ENCODE data around the gene UBE2B. TPM values are rescaled to one million over a fixed set of nuclear protein-coding genes. Genes with fewer than 3 reads are reported as not detected.
A peak's percentile ranks its signal among the peaks of the same experiment; 100 is the strongest.
"Not testable (repeated sequence)": the region's sequence is repeated elsewhere in the genome, so short reads cannot be mapped to it uniquely, and the experiment has no call there.

UBE2B gene
- polyA plus RNA-seq, 4 donors = 63.1 to 143 (median 99.6) TPM

GRCh38 chr5:134349463-134349862 is 21.9 kb upstream of the UBE2B start:
- H3K27me3 ChIP-seq (ENCODE audit: control insufficient read depth in 3 of 3, insufficient read depth in 3 of 3, low read length in 3 of 3) = no peaks in the 10 kb centered on the region
- WGBS, 3 donors = 70 to 90% (median 87%) methylated on average over 4 of the region's 4 CpGs
- no peak overlapping the region for H3K4me3 ChIP-seq (ENCODE audit: low read depth in 1 of 3, low read length in 3 of 3)
- H3K4me1 ChIP-seq (ENCODE audit: control insufficient read depth in 3 of 3, insufficient read depth in 2 of 3, low read depth in 1 of 3, low read length in 2 of 3) = no peaks in the 10 kb centered on the region
- no peaks in the 10 kb centered on the region for H3K36me3 ChIP-seq (ENCODE audit: control insufficient read depth in 3 of 3, insufficient read depth in 2 of 3, low read depth in 1 of 3, low read length in 3 of 3)
- no peaks in the 10 kb centered on the region for H3K9me3 ChIP-seq (ENCODE audit: control insufficient read depth in 2 of 2, insufficient read depth in 1 of 2, low read depth in 1 of 2, low read length in 1 of 2)
- DNase-seq (no peak), FAIRE-seq (no peak)
- H3K27ac ChIP-seq (ENCODE audit: low read depth in 1 of 3, low read length in 2 of 3) = no peak overlapping the region

DNA sequence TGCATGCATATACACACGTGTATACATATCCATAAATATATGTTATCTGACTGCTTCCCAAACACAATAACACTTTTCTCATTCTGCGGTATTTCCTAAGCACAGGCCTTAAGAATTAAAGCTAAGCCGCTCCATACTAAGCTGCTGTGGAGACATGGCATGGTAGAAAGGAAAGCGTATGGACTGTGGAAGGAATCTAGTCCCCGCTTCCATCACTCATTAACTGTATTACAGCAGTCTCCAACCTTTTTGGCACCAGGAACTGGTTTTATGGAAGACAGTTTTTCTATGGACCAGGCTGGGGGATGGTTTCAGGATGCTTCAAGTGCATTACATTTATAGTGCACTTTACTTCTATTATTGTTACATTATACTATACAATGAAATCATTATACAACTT is 15.7 kb upstream of the UBE2B start:
- WGBS, 3 donors = 93% methylated on average over 5 of the region's 5 CpGs
- H3K27me3 ChIP-seq (ENCODE audit: control insufficient read depth in 3 of 3, insufficient read depth in 3 of 3, low read length in 3 of 3) = no peaks in the 10 kb centered on the region
- FAIRE-seq (no peak), DNase-seq (no peak)
- H3K4me1 ChIP-seq (ENCODE audit: control insufficient read depth in 3 of 3, insufficient read depth in 2 of 3, low read depth in 1 of 3, low read length in 2 of 3) = no peaks in the 10 kb centered on the region
- H3K27ac ChIP-seq (ENCODE audit: low read depth in 1 of 3, low read length in 2 of 3) = no peak overlapping the region
- H3K4me3 ChIP-seq (ENCODE audit: low read depth in 1 of 3, low read length in 3 of 3) = no peak overlapping the region
- H3K9me3 ChIP-seq (ENCODE audit: control insufficient read depth in 2 of 2, insufficient read depth in 1 of 2, low read depth in 1 of 2, low read length in 1 of 2) = no peaks in the 10 kb centered on the region
- H3K36me3 ChIP-seq (ENCODE audit: control insufficient read depth in 3 of 3, insufficient read depth in 2 of 3, low read depth in 1 of 3, low read length in 3 of 3) = no peaks in the 10 kb centered on the region

DNA sequence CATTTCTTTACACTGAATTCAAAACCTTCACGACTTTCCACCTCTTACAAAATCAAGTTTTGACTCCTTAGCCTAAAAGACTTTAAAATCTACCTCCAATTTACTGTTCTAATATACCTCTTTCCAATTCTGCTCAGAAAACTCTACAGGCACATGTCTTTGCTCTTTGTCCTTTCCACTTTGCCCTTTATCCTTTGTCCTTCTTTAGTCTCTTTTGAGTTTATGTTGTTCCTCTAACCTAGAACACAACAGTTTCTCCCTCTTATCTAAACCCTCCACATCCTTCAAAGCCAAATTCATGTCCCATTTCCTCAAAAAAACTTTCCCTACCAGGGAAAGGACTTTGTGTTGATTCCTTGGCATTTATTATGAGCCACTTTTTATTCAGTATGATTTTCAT is 5.8 kb upstream of the UBE2B start:
- H3K4me1 ChIP-seq (ENCODE audit: control insufficient read depth in 3 of 3, insufficient read depth in 2 of 3, low read depth in 1 of 3, low read length in 2 of 3) = peaks cover 5 to 12% (median 6%) of the 10 kb centered on the region in 3 donors
- no peak for FAIRE-seq
- 92 to 95% (median 94%) methylated on average over 1 of the region's 1 CpG for WGBS, 3 donors

DNA sequence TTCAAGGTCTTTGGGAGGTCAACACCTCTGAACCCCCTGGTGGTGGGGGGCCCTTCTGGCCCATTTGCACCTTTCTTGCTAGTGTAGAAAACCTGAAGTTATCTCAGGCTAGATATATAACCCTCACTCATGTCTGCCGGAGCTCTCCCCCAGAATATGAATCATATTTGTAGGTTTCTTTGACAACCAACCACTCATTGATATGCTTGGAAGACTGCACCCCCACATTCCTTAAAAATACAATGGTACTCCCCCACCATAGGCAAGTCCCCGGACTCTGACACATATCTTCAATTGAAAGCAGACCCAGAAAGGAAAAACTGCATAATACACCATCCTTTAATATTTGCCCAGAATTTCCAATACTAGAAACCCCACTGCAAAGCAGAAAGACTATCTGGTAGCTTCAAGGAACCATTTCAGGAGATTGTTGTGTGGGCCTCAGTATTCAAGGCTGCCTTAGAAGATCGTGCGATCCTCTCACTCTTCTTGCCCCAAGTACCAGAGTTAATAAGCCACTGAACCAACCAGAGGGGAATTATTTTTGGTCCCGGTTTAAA is 978 bp upstream of the UBE2B start:
- Histone ChIP-seq H3K27me3 (ENCODE audit: control insufficient read depth in 3 of 3, insufficient read depth in 3 of 3, low read length in 3 of 3) (no peaks in the 10 kb centered on the region), H3K4me1 (ENCODE audit: control insufficient read depth in 3 of 3, insufficient read depth in 2 of 3, low read depth in 1 of 3, low read length in 2 of 3) (peaks cover 5 to 13% (median 6%) of the 10 kb centered on the region in 3 donors), H3K36me3 (ENCODE audit: control insufficient read depth in 3 of 3, insufficient read depth in 2 of 3, low read depth in 1 of 3, low read length in 3 of 3) (peaks cover 0 to 6% (median 4%) of the 10 kb centered on the region in 3 donors), H3K27ac (ENCODE audit: low read depth in 1 of 3, low read length in 2 of 3) (peak overlapping the region; percentile 79 to 100 (median 93)), H3K9me3 (ENCODE audit: control insufficient read depth in 2 of 2, insufficient read depth in 1 of 2, low read depth in 1 of 2, low read length in 1 of 2) (peaks cover 0 to 3% of the 10 kb centered on the region in 2 donors), H3K4me3 (ENCODE audit: low read depth in 1 of 3, low read length in 3 of 3) (peak overlapping the region; percentile 31 to 96 (median 33))
- DNase-seq = no peak
- no peak for FAIRE-seq
- WGBS, 3 donors = 19 to 27% (median 21%) methylated on average over 5 of the region's 5 CpGs

More for the DNA sequence above, 5.8 kb upstream of the UBE2B start:
- Histone ChIP-seq H3K36me3 (ENCODE audit: control insufficient read depth in 3 of 3, insufficient read depth in 2 of 3, low read depth in 1 of 3, low read length in 3 of 3) (peaks cover 0 to 2% (median 0%) of the 10 kb centered on the region in 3 donors), H3K27me3 (ENCODE audit: control insufficient read depth in 3 of 3, insufficient read depth in 3 of 3, low read length in 3 of 3) (no peaks in the 10 kb centered on the region), H3K9me3 (ENCODE audit: control insufficient read depth in 2 of 2, insufficient read depth in 1 of 2, low read depth in 1 of 2, low read length in 1 of 2) (peaks cover 0 to 3% of the 10 kb centered on the region in 2 donors), H3K27ac (ENCODE audit: low read depth in 1 of 3, low read length in 2 of 3) (no peak overlapping the region), H3K4me3 (ENCODE audit: low read depth in 1 of 3, low read length in 3 of 3) (no peak overlapping the region)
- DNase-seq = no peak

DNA sequence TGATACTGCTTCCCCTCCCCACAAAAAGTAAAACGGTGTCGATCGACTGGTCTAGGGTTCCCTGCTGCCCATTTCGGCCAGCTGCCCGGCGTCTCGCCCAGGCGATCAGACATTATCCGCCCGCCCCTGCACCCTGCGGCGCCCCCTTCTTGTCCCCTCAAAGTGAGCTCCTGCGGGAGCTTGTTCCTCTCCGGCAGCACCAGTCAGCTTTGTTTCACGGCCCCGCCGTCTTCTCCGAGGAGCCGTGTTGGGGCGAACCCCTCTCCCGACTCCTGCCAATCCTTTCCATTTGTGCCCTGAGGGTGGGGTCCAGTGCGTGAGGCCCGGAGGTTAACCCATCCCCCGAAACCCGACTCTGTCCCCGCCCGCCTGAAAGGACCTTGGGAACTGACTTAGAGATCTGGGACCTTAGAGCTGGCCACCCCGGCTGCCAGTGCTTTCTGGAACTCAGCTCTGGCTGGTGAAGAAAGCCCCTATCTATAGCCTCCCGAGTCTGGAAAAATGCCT is 518 bp downstream of the UBE2B start:
- Histone ChIP-seq H3K27me3 (ENCODE audit: control insufficient read depth in 3 of 3, insufficient read depth in 3 of 3, low read length in 3 of 3) (no peaks in the 10 kb centered on the region), H3K4me3 (ENCODE audit: low read depth in 1 of 3, low read length in 3 of 3) (peak overlapping the region; percentile 96 to 100 (median 98)), H3K9me3 (ENCODE audit: control insufficient read depth in 2 of 2, insufficient read depth in 1 of 2, low read depth in 1 of 2, low read length in 1 of 2) (peaks cover 0 to 3% of the 10 kb centered on the region in 2 donors), H3K4me1 (ENCODE audit: control insufficient read depth in 3 of 3, insufficient read depth in 2 of 3, low read depth in 1 of 3, low read length in 2 of 3) (peaks cover 5 to 11% (median 6%) of the 10 kb centered on the region in 3 donors), H3K36me3 (ENCODE audit: control insufficient read depth in 3 of 3, insufficient read depth in 2 of 3, low read depth in 1 of 3, low read length in 3 of 3) (peaks cover 0 to 11% (median 4%) of the 10 kb centered on the region in 3 donors), H3K27ac (ENCODE audit: low read depth in 1 of 3, low read length in 2 of 3) (peak overlapping the region; percentile 96 to 100 (median 97))
- DNase-seq (peak; percentile 78 to 87), FAIRE-seq (no peak)
- WGBS, 3 donors = 0 to 1% (median 0%) methylated on average over 29 of the region's 29 CpGs

- DNase-seq; H3K27ac ChIP-seq (ENCODE audit: low read depth in 1 of 3, low read length in 2 of 3); H3K9me3 ChIP-seq (ENCODE audit: control insufficient read depth in 2 of 2, insufficient read depth in 1 of 2, low read depth in 1 of 2, low read length in 1 of 2); FAIRE-seq; H3K27me3 ChIP-seq (ENCODE audit: control insufficient read depth in 3 of 3, insufficient read depth in 3 of 3, low read length in 3 of 3); H3K4me3 ChIP-seq (ENCODE audit: low read depth in 1 of 3, low read length in 3 of 3): not testable (repeated sequence)
- 91 to 100% (median 92%) methylated on average over 4 to 5 of the region's 5 CpGs for WGBS, 3 donors
- Histone ChIP-seq H3K36me3 (ENCODE audit: control insufficient read depth in 3 of 3, insufficient read depth in 2 of 3, low read depth in 1 of 3, low read length in 3 of 3) (peaks cover 0 to 21% (median 4%) of the 10 kb centered on the region in 3 donors), H3K4me1 (ENCODE audit: control insufficient read depth in 3 of 3, insufficient read depth in 2 of 3, low read depth in 1 of 3, low read length in 2 of 3) (peaks cover 5 to 11% (median 8%) of the 10 kb centered on the region in 3 donors)
These were observed 2.3 kb downstream of the UBE2B start for GRCh38 chr5:134373633-134374032.

DNA sequence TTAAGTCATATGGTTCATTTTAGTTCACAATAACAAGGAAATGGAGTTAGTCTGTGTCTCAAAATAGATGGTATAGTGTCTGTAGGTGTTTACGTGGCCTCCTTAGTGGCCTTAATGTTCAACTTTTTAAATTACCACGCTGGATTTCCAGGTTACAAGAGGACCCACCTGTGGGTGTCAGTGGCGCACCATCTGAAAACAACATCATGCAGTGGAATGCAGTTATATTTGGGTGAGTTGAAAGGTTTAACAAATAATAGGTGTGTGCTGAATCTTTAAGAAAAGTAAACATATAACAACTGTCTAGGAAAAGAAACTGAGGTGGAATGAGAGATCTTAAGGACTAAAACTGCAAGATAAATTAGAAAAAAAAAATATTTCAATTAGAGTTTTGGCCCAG is 2.9 kb downstream of the UBE2B start:
- Histone ChIP-seq H3K9me3 (ENCODE audit: control insufficient read depth in 2 of 2, insufficient read depth in 1 of 2, low read depth in 1 of 2, low read length in 1 of 2) (no peaks in the 10 kb centered on the region), H3K36me3 (ENCODE audit: control insufficient read depth in 3 of 3, insufficient read depth in 2 of 3, low read depth in 1 of 3, low read length in 3 of 3) (peaks cover 0 to 23% (median 4%) of the 10 kb centered on the region in 3 donors), H3K4me1 (ENCODE audit: control insufficient read depth in 3 of 3, insufficient read depth in 2 of 3, low read depth in 1 of 3, low read length in 2 of 3) (peaks cover 5 to 11% (median 8%) of the 10 kb centered on the region in 3 donors), H3K4me3 (ENCODE audit: low read depth in 1 of 3, low read length in 3 of 3) (no peak overlapping the region), H3K27me3 (ENCODE audit: control insufficient read depth in 3 of 3, insufficient read depth in 3 of 3, low read length in 3 of 3) (no peaks in the 10 kb centered on the region), H3K27ac (ENCODE audit: low read depth in 1 of 3, low read length in 2 of 3) (no peak overlapping the region)
- DNase-seq = peak in 1 of 2 donors; percentile 6
- no peak for FAIRE-seq
- 60 to 80% (median 64%) methylated on average over 3 of the region's 3 CpGs for WGBS, 3 donors

DNA sequence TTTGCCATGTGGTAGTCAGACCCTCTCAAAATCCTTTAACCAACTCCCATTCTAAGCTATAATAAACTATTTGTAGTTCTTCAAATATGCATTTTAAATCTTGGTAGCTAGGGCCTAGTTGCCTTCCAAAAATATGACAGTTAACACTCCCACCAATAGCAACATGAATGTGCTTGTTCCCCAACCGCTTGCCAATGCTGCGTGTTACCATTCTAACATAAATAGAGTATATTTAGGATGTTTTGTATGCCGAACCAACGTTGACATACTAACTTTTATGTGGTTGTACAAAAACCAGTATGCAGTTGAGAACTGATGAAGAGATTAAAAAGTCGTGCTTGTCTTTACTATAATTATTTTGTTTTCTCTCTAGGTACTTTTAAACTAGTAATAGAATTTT is 9.0 kb downstream of the UBE2B start:
- Histone ChIP-seq H3K36me3 (ENCODE audit: control insufficient read depth in 3 of 3, insufficient read depth in 2 of 3, low read depth in 1 of 3, low read length in 3 of 3) (peaks cover 6 to 51% (median 7%) of the 10 kb centered on the region in 3 donors), H3K4me1 (ENCODE audit: control insufficient read depth in 3 of 3, insufficient read depth in 2 of 3, low read depth in 1 of 3, low read length in 2 of 3) (peaks cover 0 to 2% (median 0%) of the 10 kb centered on the region in 3 donors), H3K27ac (ENCODE audit: low read depth in 1 of 3, low read length in 2 of 3) (no peak overlapping the region), H3K9me3 (ENCODE audit: control insufficient read depth in 2 of 2, insufficient read depth in 1 of 2, low read depth in 1 of 2, low read length in 1 of 2) (no peaks in the 10 kb centered on the region), H3K4me3 (ENCODE audit: low read depth in 1 of 3, low read length in 3 of 3) (no peak overlapping the region), H3K27me3 (ENCODE audit: control insufficient read depth in 3 of 3, insufficient read depth in 3 of 3, low read length in 3 of 3) (no peaks in the 10 kb centered on the region)
- WGBS, 3 donors = 80 to 85% (median 80%) methylated on average over 5 of the region's 5 CpGs
- FAIRE-seq = no peak
- no peak for DNase-seq
